ENCODE data around the gene HOATZ. TPM values are rescaled to one million over a fixed set of nuclear protein-coding genes. Genes with fewer than 3 reads are reported as not detected.

The HOATZ gene
- total and polyA plus RNA-seq, 2 of the 13 experiments (the other 11 are each of a cell fraction or from before 2014, with no cell fraction given): not detected

- Histone ChIP-seq H2AFZ (ENCODE audit: low read length) (no peak overlapping the region), H3K36me3 (replicated peaks in 1 of 2; ENCODE audit: control insufficient read depth in 1 of 2, insufficient read depth in 2 of 2, low read length in 2 of 2) (no peaks in the 10 kb centered on the region), H3K4me1 (ENCODE audit: insufficient read depth, low read length) (no peaks in the 10 kb centered on the region), H3K79me2 (ENCODE audit: insufficient read depth, low read length) (no peaks in the 10 kb centered on the region), H4K20me1 (ENCODE audit: insufficient read depth, low read length) (no peaks in the 10 kb centered on the region), H3K9ac (ENCODE audit: insufficient read depth, low read depth, low read length) (no peak overlapping the region), H3K27me3 (ENCODE audit: control insufficient read depth in 1 of 2, insufficient read depth in 2 of 2, low read length in 2 of 2) (0 out of 5 replicates have a peak, but pooled peaks cover 0 to 5% of the 10 kb centered on the region in 2 experiments), H3K27ac (ENCODE audit: extremely low read length, insufficient read depth, low read length) (no peak overlapping the region), H3K4me2 (ENCODE audit: low read depth, low read length) (no peak overlapping the region), H3K4me3 (replicated peaks in 1 of 3; ENCODE audit: insufficient read depth in 1 of 3, low read depth in 2 of 3, low read length in 3 of 3) (no peak overlapping the region), H3K9me3 (ENCODE audit: low read length) (no peaks in the 10 kb centered on the region)
- BruUV-seq (replicated peaks): no TSS peak
- TF ChIP-seq ATF7 (IDR thresholded peaks at IDR 0.05) (peak; percentile 82), ATF7 (CRISPR knock-in tag; IDR thresholded peaks at IDR 0.05) (no peak), ZNF563 (CRISPR knock-in tag; IDR thresholded peaks at IDR 0.05) (no peak)
- FAIRE-seq: no peak
- 66% methylated on average over 5 of the region's 5 CpGs for WGBS (ENCODE audit: low lambda C conversion rate)
- no peak for DNase-seq (ENCODE audit: low spot score)
- intact Hi-C loops (cut with micrococcal nuclease; ENCODE audit: unreplicated experiment): no loop called here
- in situ Hi-C loops (cut with HindIII; ENCODE audit: extremely low pct_ligation_motif_present, low pct_unique_long_range_greater_than_20kb): no loop called here
- ATAC-seq: no peak
- POLR2A ChIA-PET: no interaction called here
- CTCF ChIA-PET (ENCODE audit: low intra/inter-chr PET ratio, low total read pairs): no interaction called here
Measured at GRCh38 chr11:111499483-111499882, 15.1 kb upstream of the HOATZ start.

GRCh38 chr11:111500481-111500880 is 14.1 kb upstream of the HOATZ start:
- in situ Hi-C loops (cut with HindIII; ENCODE audit: extremely low pct_ligation_motif_present, low pct_unique_long_range_greater_than_20kb): no loop called here
- POLR2A ChIA-PET: no interaction called here

More at GRCh38 chr11:111500481-111500880, 14.1 kb upstream of the HOATZ start:
- H3K79me2 ChIP-seq (ENCODE audit: insufficient read depth, low read length): no peaks in the 10 kb centered on the region
- intact Hi-C loops (cut with micrococcal nuclease; ENCODE audit: unreplicated experiment): no loop called here
- ATAC-seq (no peak), FAIRE-seq (no peak), DNase-seq (ENCODE audit: low spot score) (no peak)
- no peak overlapping the region for H2AFZ ChIP-seq (ENCODE audit: low read length)
- CTCF ChIA-PET (ENCODE audit: low intra/inter-chr PET ratio, low total read pairs): no interaction called here
- TF ChIP-seq TFAP4 (IDR thresholded peaks at IDR 0.05; ENCODE audit: borderline replicate concordance, low read depth): no peak
- no peak for TF ChIP-seq DNMT3B (CRISPR knock-in tag; conservative IDR thresholded peaks at IDR 0.05)
- no peak for TF ChIP-seq NR2F6 (IDR thresholded peaks at IDR 0.05)
- no peak for TF ChIP-seq NR2F6 (CRISPR knock-in tag; IDR thresholded peaks at IDR 0.05)
- 0 out of 5 replicates have a peak, but pooled peaks cover 0 to 5% of the 10 kb centered on the region in 2 experiments for H3K27me3 ChIP-seq (ENCODE audit: control insufficient read depth in 1 of 2, insufficient read depth in 2 of 2, low read length in 2 of 2)
- no peaks in the 10 kb centered on the region for H3K36me3 ChIP-seq (replicated peaks in 1 of 2; ENCODE audit: control insufficient read depth in 1 of 2, insufficient read depth in 2 of 2, low read length in 2 of 2)
- no peak overlapping the region for H3K4me3 ChIP-seq (replicated peaks in 1 of 3; ENCODE audit: insufficient read depth in 1 of 3, low read depth in 2 of 3, low read length in 3 of 3)
- H3K27ac ChIP-seq (ENCODE audit: extremely low read length, insufficient read depth, low read length): no peak overlapping the region
- no peaks in the 10 kb centered on the region for H4K20me1 ChIP-seq (ENCODE audit: insufficient read depth, low read length)
- BruUV-seq (replicated peaks): no TSS peak
- 8% methylated on average over 1 of the region's 1 CpG for WGBS (ENCODE audit: low lambda C conversion rate)
- H3K9ac ChIP-seq (ENCODE audit: insufficient read depth, low read depth, low read length): no peak overlapping the region
- H3K4me1 ChIP-seq (ENCODE audit: insufficient read depth, low read length): no peaks in the 10 kb centered on the region
- H3K9me3 ChIP-seq (ENCODE audit: low read length): no peaks in the 10 kb centered on the region
- H3K4me2 ChIP-seq (ENCODE audit: low read depth, low read length): no peak overlapping the region
